OCI-M1 (cell line): Measurements from ENCODE around the gene CRYBB3.
A peak's percentile ranks its signal among the peaks of the same experiment; 100 is the strongest.
"Not testable (repeated sequence)": the region's sequence is repeated elsewhere in the genome, so short reads cannot be mapped to it uniquely, and the experiment has no call there.

Experiments used
- DNase-seq: peaks from one replicate; lab custom pipeline; 2025; lab: John Stamatoyannopoulos, UW

Gene CRYBB3

GRCh38 chr22:25176175-25176574, 23.5 kb upstream of the CRYBB3 start:
- no peak for DNase-seq

DNA sequence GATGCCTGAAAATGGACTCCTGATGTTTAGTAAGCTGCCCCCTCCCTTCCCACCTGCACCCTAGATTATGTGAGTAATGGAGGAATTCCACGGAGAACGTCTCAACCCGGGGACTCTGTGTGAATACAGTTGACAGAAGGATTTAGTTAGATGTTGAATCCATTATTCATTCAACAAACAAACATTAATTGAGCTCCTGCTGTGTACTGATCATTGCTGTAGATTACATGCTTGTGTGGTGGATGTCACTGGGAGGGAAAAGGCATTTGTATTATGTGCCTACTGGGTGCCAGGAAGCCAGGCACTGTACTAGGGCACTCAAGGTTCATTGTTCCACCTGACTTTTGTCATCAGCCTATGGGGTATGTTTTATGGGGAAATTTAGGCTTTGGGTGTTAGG, 22.9 kb upstream of the CRYBB3 start:
- DNase-seq, result no peak

- no peak for DNase-seq
Observed at GRCh38 chr22:25177226-25177625, 22.4 kb upstream of the CRYBB3 start.

DNA sequence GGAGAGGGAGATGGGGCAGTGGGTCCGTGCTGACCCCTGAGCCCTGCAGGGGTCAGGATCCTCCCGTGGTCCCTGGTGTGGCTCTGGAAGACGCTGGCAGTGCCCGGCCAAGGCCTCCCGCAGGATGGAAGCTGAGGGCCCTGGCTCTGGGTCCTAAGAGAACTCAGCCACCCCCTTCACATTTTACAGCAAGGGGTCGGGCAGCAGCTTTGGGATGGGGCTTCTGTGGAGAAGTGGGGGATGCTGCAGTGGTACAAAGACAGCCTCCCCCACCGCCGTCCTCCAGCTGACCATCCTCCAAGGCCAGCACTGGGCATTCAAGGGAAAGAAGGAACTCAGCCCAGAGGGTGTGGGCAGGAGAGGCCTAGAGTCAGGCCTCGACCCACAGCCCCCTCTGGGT, 21.8 kb upstream of the CRYBB3 start:
- DNase-seq, result no peak

DNA sequence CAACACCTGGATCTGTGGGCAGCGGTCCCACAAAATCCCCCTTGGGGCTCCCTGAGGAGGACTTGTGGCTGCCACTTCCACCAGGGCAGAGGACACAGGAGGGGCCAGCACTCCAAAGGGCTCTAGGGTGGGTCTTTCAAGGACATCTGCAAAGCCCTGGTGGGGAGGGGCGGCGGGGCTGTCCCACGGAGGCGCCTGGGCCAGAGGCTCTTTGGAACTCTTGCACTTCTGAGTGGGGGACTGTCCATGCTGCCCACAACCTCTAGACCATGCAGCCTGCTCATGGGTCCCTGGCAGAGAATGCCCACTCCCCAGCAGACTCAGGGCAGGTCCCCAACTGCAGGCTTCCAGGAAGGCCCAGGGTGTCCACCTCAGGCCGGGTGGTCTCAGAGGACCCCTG, 21.3 kb upstream of the CRYBB3 start:
- not testable (repeated sequence) for DNase-seq

GRCh38 chr22:25178869-25179631, 20.6 kb upstream of the CRYBB3 start:
- not testable (repeated sequence) for DNase-seq

DNA sequence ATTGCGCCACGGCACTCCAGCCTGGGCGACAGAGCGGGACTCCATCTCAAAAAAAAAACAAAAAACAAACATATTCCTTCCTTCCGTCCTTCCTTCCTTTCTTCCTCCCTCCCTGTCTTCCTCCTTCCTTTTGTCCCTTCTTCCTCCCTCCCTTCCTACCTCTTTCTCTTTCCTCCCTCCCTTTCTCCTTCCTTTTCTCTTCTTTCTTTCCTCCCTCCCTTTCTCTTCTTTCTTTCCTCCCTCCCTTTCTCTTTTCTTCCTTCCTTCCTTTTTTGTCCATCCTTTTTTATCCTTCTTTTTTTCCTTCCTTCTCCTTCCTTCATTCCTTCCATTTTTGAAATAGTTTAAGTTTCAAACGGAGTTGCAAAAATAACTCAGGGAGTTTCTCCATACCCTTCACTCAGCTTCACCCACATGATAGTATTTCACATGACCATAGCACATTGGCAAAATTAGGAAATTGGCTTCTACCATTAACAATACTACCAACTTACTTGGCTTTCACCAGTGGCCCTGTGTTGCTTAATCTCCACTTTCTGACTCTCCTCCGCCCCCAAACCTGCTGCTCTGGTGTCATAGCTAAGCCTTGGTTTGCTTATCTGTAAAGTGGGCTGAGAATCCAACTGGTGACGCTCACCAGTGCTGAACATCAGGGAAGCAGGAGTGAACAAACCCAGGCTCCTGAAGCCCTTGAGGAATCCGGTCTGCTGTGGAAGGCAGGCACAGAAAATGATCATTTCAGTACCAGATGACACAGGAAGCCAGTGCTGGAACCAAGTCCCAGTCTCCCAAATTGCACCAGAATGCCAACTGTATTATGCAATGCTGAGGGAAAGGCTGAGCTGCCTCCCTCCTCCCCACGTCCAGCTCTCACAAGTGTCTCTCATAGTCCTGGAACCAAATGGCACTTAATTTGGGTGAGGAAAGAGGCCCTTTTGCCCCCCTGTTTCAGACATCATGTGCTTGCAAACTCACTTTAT, 17.2 kb upstream of the CRYBB3 start:
- DNase-seq, result no peak

DNA sequence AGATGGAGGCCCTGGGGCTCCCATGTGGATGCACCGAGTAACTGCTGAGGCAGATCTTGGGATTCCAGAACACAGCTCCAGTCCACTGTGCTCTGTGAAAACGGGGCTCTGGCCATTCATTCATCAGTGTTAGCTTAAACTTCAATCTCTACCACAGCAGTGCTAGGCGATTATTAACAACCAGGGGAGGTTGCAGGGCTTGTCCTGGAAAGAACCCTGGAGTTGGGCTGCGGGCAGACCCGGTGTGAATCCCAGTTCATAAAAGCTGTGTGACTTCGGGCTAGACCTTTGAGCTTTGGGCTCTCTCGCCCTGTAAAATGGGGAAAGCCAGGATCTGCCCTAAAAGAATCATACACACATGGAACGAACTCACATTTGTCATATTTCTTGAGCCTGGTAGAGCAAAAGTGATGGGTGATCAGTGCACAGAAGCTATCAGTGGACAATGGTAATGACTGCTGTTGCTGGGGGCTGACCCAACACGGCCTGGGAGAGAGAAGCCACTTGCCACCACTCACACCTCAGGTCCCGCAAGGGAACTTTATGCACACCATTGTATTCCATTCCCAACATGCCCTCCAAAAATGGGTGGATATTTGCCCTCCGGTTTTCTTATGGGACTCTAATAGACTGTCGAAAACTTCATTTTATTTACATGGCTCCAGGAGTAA, 15.6 kb upstream of the CRYBB3 start:
- DNase-seq, result no peak

DNA sequence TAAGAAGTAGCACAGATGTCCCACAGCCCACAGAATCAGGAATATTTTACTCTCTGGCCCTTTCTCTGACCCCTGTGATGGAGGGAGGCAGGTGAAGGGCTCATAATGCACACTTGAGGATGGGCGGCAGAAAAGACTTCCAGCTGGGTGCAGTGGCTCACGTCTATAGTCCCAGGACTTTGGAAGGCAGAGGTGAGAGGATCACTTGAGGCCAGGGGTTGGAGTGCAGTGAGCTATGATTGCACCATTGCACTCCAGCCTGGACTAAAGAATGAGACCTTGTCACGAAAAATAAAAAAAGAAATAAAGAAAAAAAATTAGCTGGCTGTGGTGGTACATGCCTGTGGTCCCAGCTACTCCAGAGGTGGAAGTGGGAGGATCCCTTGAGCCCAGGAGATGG, 13.5 kb upstream of the CRYBB3 start:
- DNase-seq, result no peak

DNA sequence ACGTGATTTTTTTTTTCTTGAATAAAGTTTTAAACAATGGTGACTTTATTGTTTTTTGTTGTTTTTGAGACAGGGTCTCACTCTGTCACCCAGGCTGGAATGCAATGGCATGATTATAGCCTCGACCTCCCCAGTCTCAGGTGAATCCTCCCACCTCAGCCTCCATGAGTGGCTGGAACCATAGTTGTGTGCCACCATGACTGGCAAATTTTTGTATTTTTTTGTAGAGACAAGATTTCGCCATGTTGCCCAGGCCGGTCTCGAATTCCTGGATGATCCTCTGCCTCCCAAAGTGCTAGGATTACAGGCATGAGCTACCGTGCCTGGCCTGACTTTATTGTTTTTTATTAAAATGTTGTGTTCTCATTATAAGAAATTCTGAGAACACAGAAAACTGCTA, 12.2 kb upstream of the CRYBB3 start:
- DNase-seq, result no peak

DNA sequence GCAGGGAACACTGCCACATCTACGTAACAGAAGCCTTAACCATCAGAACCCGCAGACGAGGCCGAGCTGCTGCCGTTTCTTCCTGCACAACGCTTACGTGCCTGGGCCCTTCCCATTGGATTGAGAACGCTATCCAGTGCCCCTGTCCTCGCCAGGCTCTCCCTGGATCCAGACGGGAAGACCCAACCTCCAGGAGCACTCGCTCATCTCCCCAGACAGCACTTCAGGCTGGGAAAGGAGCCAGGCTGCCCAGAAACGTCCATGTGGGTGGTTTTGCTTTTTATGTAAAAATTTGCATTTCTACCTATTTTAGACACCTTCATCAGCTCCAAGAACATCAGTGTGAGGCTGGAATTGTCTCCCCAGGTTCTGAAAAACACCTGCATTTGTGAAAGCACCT, 7.3 kb upstream of the CRYBB3 start:
- no peak for DNase-seq

DNA sequence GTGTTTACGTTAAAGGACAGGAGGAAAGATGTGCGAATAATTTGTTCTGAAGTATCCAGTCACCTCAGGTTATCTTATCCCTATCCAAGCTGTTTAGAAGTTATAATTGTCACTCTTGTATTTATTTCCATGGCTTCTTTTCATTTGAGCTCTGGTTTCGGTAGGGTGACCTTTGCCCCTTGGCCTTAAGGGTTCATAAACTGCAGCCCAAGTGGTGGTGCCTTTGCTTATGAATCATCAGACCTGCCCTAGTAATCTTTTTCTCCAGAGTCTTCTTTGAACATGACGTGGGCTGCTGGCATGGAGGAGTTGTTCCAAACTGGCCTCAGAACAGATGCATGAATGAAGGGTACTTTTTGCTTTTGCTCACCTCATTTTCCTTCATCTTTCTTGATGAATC, 6.5 kb upstream of the CRYBB3 start:
- no peak for DNase-seq

GRCh38 chr22:25193548-25193947, 6.1 kb upstream of the CRYBB3 start:
- DNase-seq, result no peak

DNA sequence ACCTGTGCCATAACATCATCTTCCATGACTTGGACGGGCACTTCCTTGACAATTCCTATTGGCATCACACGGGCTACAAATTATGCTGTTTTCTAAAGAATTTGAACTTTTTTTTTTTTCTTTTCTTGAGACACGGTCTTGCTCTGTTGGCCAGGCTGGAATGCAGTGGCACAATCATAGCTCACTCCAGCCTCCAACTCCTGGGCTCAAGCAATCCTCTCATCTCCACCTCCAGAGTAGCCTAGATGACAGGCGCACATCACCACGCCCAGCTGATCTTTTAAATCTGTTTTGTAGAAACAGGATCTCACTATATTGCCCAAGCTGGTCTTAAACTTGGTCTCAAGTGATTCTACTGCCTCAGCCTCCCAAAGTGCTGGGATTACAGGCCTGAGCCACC, 3.3 kb upstream of the CRYBB3 start:
- DNase-seq, result no peak

DNA sequence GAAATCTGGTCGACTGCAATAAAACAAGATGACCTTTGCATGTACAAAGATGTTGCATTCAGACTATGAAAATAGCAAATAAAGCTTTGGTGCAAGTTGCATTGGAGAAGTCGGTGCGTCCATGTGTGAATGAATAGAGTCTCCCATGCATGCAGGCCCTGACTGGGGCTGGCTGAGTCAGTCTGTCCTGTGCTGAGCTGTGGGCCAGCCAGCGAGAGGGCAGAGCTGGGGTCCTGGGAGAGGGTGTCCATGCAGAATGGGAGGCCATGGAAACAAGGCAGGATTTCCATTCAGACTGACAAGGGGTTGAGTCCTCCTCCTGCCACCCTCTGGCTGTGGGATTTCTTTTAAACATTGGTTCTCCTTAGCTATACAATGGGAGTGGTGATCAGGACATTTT, 2.3 kb upstream of the CRYBB3 start:
- DNase-seq, result no peak

DNA sequence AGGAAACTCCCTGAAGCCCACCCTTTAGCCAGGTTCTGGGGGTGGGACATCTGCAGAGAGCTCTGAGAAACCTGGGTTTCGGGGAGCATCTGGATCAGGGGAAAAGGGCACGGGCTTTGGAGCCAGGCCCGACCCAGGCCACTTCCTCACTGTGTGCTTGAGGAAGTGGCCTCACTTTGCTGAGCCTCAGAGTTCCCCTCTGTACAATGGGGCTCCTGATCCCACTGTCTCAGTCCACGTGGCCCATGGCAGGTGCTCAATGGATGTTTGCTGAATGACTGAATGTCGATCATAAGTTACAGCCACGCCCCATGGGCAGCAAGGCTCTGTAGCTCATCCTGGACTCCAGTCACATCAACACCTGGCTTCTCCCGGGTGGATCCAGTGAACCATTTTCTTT, 1.3 kb downstream of the CRYBB3 start:
- DNase-seq, result no peak

- no peak for DNase-seq
Observed at GRCh38 chr22:25201557-25202273, 2.1 kb downstream of the CRYBB3 start.

DNA sequence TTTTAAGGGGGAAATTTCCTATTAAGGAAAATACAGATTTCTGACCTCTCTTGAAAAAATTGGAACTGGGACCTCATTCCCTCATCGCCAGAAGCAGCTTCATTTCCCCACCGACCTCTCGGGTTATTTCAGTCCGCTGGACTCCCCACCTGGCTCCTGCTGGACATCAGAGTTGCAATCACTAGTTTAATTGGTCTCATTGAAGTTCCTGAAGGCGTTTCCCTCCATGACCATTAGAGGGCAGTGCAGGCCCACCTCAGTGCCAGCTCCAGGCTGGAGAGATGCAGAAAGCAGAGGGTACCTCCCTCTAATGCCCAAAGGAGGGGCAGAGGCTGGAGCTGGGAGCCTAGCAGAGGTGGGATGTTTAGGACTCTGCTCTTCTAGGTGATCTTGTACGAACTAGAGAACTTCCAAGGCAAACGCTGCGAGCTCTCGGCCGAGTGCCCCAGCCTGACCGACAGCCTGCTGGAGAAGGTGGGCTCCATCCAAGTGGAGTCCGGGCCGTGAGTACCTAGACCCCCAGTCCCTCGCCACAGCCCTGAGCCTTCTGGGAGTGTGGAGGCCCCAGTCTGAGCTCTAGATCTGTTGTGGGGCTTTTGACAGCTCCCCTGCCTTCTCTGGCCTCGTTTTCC, 2.7 kb downstream of the CRYBB3 start:
- DNase-seq, result peak; percentile 89

DNA sequence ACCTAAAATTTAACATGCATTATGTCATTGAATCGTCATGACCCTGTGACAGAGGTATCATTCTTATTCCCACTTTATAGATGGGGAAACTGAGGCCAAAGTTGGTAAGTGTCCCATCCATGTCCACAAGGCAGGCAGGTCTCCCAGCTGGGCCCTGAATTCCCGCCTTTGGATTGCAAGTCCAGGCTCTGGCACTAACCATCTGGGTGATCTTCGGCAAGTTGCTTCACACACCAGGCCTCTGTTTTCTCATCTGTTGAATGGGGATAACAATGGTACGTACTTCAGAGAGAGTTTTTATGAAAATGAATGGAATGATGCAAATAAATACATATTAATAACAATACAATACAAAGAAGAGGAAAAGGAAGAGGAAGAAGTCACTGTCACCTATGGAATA, 3.4 kb downstream of the CRYBB3 start:
- no peak for DNase-seq

GRCh38 chr22:25204547-25204946, 4.9 kb downstream of the CRYBB3 start:
- DNase-seq, result not testable (repeated sequence)

GRCh38 chr22:25205847-25206246, 6.2 kb downstream of the CRYBB3 start:
- no peak for DNase-seq
